Measurements from ENCODE around the gene PDE6B. TPM values are rescaled to one million over a fixed set of nuclear protein-coding genes. Genes with fewer than 3 reads are reported as not detected.
A peak's percentile ranks its signal among the peaks of the same experiment; 100 is the strongest.

Gene PDE6B
- total RNA-seq, 1 experiment from 2014 or later: 10.8 TPM

- no peak for DNase-seq
- Histone ChIP-seq H3K79me1 (ENCODE audit: insufficient read depth, low read depth, low read length, poor library complexity, severe bottlenecking) (no peaks in the 10 kb centered on the region), H3K4me1 (ENCODE audit: insufficient read depth, low read length) (peaks cover 7% of the 10 kb centered on the region; the same call in 1 of the 2 replicates), H4K8ac (replicated peaks; ENCODE audit: insufficient read length, low read depth, low read length) (no peak overlapping the region), H3K18ac (ENCODE audit: insufficient read length, low read depth, low read length) (peak overlapping the region; percentile 3), H3K56ac (ENCODE audit: insufficient read length, low read depth, low read length) (no peak overlapping the region), H3K4ac (ENCODE audit: low read depth, low read length) (no peak overlapping the region), H2BK20ac (ENCODE audit: low read depth, low read length, poor library complexity, severe bottlenecking) (no peak overlapping the region), H2BK12ac (ENCODE audit: insufficient read length, low read depth, low read length) (no peak overlapping the region), H4K91ac (ENCODE audit: insufficient read length, low read depth, low read length) (no peak overlapping the region), H3K27me3 (ENCODE audit: insufficient read depth, low read length) (no peaks in the 10 kb centered on the region), H3K9me3 (ENCODE audit: control insufficient read depth, low read depth, low read length) (no peaks in the 10 kb centered on the region), H3K4me2 (ENCODE audit: insufficient read depth, insufficient read length, low read length) (peak overlapping the region; percentile 20), H2AFZ (ENCODE audit: low read length) (no peak overlapping the region), H2BK5ac (ENCODE audit: insufficient read length, low read length) (no peak overlapping the region), H3K14ac (ENCODE audit: insufficient read depth, low read length) (0 out of 2 replicates have a peak overlapping the region, but pooled peaks have one; percentile 1), H2BK120ac (ENCODE audit: low read depth, low read length, poor library complexity, severe bottlenecking) (no peak overlapping the region), H3K23ac (ENCODE audit: insufficient read length, low read depth, low read length) (no peak overlapping the region), H2BK15ac (ENCODE audit: low read depth, low read length) (no peak overlapping the region), H3T11ph (ENCODE audit: low read length) (no peak overlapping the region), H4K20me1 (ENCODE audit: control insufficient read depth, insufficient read depth, insufficient read length) (no peaks in the 10 kb centered on the region), H4K5ac (ENCODE audit: insufficient read length, low read depth, low read length) (no peak overlapping the region), H3K79me2 (ENCODE audit: insufficient read depth, low read length) (no peaks in the 10 kb centered on the region), H3K23me2 (ENCODE audit: insufficient read length, low read depth, low read length, poor library complexity, severe bottlenecking) (no peaks in the 10 kb centered on the region), H2AK5ac (ENCODE audit: insufficient read length, low read length) (no peak overlapping the region), H3K27ac (ENCODE audit: insufficient read length, low read depth, low read length) (no peak overlapping the region), H3K9ac (ENCODE audit: extremely low read depth, insufficient read length, low read length) (no peak overlapping the region)
- Mint-ChIP-seq H3K9me3 (peaks cover 0 to 1% of the 10 kb centered on the region in 2 experiments; a peak in 2 of 5 replicates), H3K27ac (no peak overlapping the region), H3K27me3 (ENCODE audit: low read depth) (peaks cover 6% of the 10 kb centered on the region), H3K4me3 (peak overlapping the region; percentile 52 to 58; a peak in 3 of 5 replicates), H3K4me1 (peaks cover 20 to 39% of the 10 kb centered on the region in 2 experiments), H3K36me3 (ENCODE audit: insufficient read depth in 1 of 3, low read depth in 3 of 3) (peaks cover 0 to 3% (median 0%) of the 10 kb centered on the region in 3 experiments; a peak in 1 of 7 replicates)
- TF ChIP-seq CTCF (conservative IDR thresholded peaks at IDR 0.05): no peak
- WGBS (ENCODE audit: extremely low coverage, insufficient read length, low lambda C conversion rate): no CpG with 5 or more reads among the region's 8 CpGs
These were observed 64.3 kb downstream of the PDE6B start for GRCh38 chr4:689723-690122.

Measured in H9 (cell line).